RWPE1 (cell line): ENCODE measurements around the gene SYT6.

Experiments
- CTCF ChIA-PET: fragments of 350-600 bp; sonication (Branson Sonifier 250); formaldehyde crosslinking; extraction: SDS; loops from one replicate; lab custom pipeline; 2021; lab: Yijun Ruan, JAX
- POLR2A ChIA-PET: fragments of 400-600 bp; formaldehyde crosslinking; extraction: SDS; loops from one replicate; lab custom pipeline; 2020; ENCODE audit warnings: antibody characterized with exemption; ENCODE audit not compliant: low non-redundant PET; lab: Yijun Ruan, JAX
- DNase-seq: peaks from one replicate; pipeline ENCODE4 v3.0.0; 2012; ENCODE audit warnings: low spot score
- H3K27ac ChIP-seq: fragments of 450-650 bp; 2 replicates; pipeline ENCODE4 v1.5.1; 2017
- CTCF ChIP-seq: fragments of 450-650 bp; conservative IDR thresholded peaks from 2 replicates; pipeline ENCODE4 v1.5.1; 2017; ENCODE audit warnings: low read depth, mild to moderate bottlenecking

The SYT6 gene

GRCh38 chr1:114135786-114136185 is 17.9 kb downstream of the SYT6 start:
- ChIA-PET CTCF (no interaction called here), POLR2A (no interaction called here)
- TF ChIP-seq CTCF, result no peak
- no peak overlapping the region for H3K27ac ChIP-seq
- no peak for DNase-seq

- no peak for TF ChIP-seq CTCF
- no peak overlapping the region for H3K27ac ChIP-seq
- no peak for DNase-seq
- POLR2A ChIA-PET, result no interaction called here
- CTCF ChIA-PET, result no interaction called here
These were observed 19.2 kb downstream of the SYT6 start for GRCh38 chr1:114134518-114134917.

DNA sequence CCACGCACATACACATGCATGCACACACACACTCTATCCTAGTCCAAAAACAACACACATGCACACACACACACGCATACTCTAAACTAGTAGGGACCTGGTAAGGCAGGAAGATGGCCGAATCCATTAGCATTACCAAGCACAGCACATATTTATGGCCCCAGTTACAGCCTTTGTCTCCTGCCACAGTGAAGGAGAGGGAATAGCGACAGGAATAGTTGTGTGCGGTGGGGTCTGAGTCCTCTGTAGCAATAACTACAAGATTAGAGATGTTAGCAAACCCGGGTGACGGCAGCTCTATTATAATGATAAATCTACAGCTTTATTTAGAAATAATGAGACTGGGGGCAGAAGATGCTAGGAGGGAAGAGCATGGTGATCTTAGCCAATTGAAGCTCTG is 20.5 kb downstream of the SYT6 start:
- no peak overlapping the region for H3K27ac ChIP-seq
- DNase-seq, result no peak
- POLR2A ChIA-PET, result no interaction called here
- TF ChIP-seq CTCF, result no peak
- CTCF ChIA-PET, result no interaction called here

DNA sequence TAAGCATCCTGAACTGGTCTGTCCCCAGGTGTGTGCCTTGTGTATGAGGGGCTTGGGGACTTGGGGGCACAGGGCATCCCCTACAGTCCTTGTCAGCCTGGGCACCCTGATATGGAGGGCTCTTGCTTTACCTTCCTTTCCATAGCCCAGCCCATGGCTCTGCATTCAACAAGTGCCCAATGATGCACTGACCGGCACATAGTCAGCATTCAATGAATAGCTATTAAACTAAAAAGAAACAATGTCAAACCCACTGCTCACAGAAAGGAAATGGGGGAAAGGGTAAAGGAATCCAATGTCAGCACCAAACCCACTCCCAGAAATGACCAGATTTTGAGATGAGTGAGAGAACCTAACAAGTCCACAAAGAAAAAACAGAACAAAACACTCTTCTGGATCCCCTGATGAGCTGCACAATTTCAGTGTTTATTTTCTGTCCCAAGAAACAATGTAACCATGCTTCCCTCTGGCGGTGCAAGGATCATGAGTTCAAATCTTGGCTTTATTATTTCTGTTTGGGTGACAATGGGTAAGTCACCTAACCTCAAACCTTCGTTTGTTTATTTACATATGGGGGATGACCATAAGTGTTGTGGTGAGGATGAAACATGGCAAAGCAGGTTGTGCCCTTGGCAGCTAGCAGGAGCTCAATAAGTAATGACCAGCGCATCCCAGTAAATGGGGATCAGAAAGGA is 22.0 kb downstream of the SYT6 start:
- no peak for TF ChIP-seq CTCF
- no peak overlapping the region for H3K27ac ChIP-seq
- ChIA-PET POLR2A (no interaction called here), CTCF (interaction anchor here (0.6 kb wide), 1 partner anchor 154 kb away, joined by 5 read pairs; no protein-coding TSS in a partner anchor)
- DNase-seq, result no peak

DNA sequence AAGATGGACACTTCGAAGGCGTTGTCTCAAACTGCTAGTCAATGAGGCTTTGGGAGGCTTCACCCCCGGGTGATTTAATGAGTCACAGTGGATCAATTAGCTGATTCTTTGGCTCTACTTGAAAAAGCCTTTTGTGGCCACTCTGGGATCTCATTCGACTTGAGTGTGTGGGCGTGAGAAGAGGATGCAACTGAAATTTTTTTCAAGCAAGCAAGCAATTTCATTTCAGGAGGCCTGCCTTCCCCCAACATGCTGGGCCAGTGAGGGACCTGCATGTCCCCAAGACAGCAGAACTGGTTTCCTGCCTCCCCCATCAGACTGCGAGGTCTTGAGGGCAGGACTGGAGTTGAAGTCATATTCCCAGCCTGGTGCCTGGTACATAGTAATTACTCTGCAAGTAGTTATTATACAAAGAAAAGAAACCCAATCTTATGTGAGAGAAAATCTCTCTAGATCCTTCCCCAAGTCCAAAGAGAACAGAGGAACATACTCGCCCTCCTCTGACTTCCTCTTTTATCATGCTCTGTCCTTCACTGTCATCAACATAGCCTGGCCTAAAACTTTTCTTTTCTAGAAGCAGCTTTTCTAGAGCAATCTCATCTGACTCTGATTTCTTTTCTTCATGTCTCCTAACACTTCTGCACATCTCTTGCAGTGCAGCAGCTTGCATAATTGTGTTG is 22.7 kb downstream of the SYT6 start:
- DNase-seq, result no peak
- CTCF ChIA-PET, result interaction anchor here (0.6 kb wide), 1 partner anchor 153 kb away, joined by 5 read pairs; no protein-coding TSS in a partner anchor
- no peak overlapping the region for H3K27ac ChIP-seq
- POLR2A ChIA-PET, result no interaction called here
- no peak for TF ChIP-seq CTCF

DNA sequence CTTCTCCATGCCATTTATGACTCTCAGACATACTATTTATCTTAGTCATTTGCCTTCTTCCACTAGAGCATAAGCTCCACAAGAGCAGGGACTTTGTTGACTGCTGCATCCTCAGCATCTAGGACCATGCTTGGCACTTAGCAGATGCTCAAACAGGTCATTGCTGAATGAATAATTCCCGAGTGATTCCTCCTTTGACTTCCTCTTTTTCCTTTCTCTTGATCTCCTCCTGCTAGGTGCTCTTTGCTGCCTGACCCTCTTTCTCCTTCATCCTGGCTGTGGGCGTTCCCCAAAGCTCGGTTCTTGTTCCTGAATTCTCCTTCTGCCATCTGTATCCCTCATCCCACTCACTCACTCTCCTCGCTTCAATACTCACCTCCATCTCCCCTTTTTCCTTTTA is 23.5 kb downstream of the SYT6 start:
- no peak for DNase-seq
- H3K27ac ChIP-seq, result no peak overlapping the region
- ChIA-PET CTCF (no interaction called here), POLR2A (no interaction called here)
- TF ChIP-seq CTCF, result no peak
